ENCODE results near the gene SLC37A4.

GRCh38 chr11:118975771-118976709, 54.6 kb downstream of the SLC37A4 start:
- TF ChIP-seq CTCF (IDR thresholded peaks at IDR 0.05; ENCODE audit: low read depth, low read length, poor library complexity, severe bottlenecking), result no peak
- no peak for TF ChIP-seq EZH2phosphoT487 (IDR thresholded peaks at IDR 0.05; ENCODE audit: borderline replicate concordance, low read length)

Data from DOHH2 (cell line).